Stomach (tissue), 9 donors: ENCODE measurements around the gene ARID5B. TPM values are rescaled to one million over a fixed set of nuclear protein-coding genes. Genes with fewer than 3 reads are reported as not detected.

Experiments
- DNase-seq, 2 donors: peaks; one replicate each; pipeline versions ENCODE4 v3.0.0 to v3.0.0-alpha.2; 2013 to 2019
- H3K27ac ChIP-seq, 5 donors: fragments of 200-600 bp in 4 of 5; sonication (generic) in 4 of 5; one replicate each; pipeline ENCODE4 v1.5.1; 2013 to 2019; ENCODE audit warnings: mild to moderate bottlenecking in 1 of 5, moderate library complexity in 1 of 5
- H3K27me3 ChIP-seq, 3 donors: fragments of 200-600 bp; sonication (generic); one replicate each; pipeline ENCODE4 v1.5.1; 2017 to 2019; ENCODE audit warnings: mixed run types in 1 of 3
- H3K36me3 ChIP-seq, 4 donors: fragments of 200-600 bp; sonication (generic); 1 replicate in 3 of 4; 2 replicates in 1 of 4; pipeline ENCODE4 v1.5.1; 2016 to 2019
- H3K4me1 ChIP-seq, 4 donors: fragments of 200-600 bp; sonication (generic); one replicate each; pipeline ENCODE4 v1.5.1; 2016 to 2019
- H3K4me3 ChIP-seq, 4 donors: fragments of 200-600 bp; sonication (generic) in 3 of 4; one replicate each; pipeline ENCODE4 v1.5.1; 2016 to 2019; ENCODE audit warnings: mild to moderate bottlenecking in 1 of 4
- H3K9me3 ChIP-seq, 4 donors: fragments of 200-600 bp; sonication (generic); one replicate each; pipeline ENCODE4 v1.5.1; 2016 to 2019
- EP300 ChIP-seq: sonication (generic); formaldehyde crosslinking; IDR thresholded peaks from one replicate; pipeline ENCODE4 v1.6.1; 2017; ENCODE audit warnings: antibody characterized with exemption
- POLR2A ChIP-seq, 4 donors: fragments of 450-650 bp; IDR thresholded peaks; one replicate each; pipeline ENCODE4 v1.6.1; 2016; ENCODE audit warnings: antibody characterized with exemption in 4 of 4, control low read depth in 2 of 4, mild to moderate bottlenecking in 1 of 4, moderate library complexity in 1 of 4
- POLR2AphosphoS5 ChIP-seq, 3 donors: sonication (generic); formaldehyde crosslinking; IDR thresholded peaks; one replicate each; pipeline ENCODE4 v1.6.1; 2016; ENCODE audit warnings: antibody characterized with exemption in 3 of 3
- WGBS, 5 donors: extraction: QIAGEN DNeasy Blood & Tissue Kit in 3 of 5; methylation state at CpG; one replicate each; pipeline versions ENCODE4 v1.1.5 to v1.1.7; 2013 to 2018; 5-methylcytosine and 5-hydroxymethylcytosine counted together
- intact Hi-C: fragments of 100-400 bp; cut with DNase I; formaldehyde crosslinking; loops from one replicate; pipeline ENCODE4 v1.15.1; 2023; ENCODE audit warnings: low total_unique reads
- polyA plus RNA-seq, 3 donors: library from polyadenylated mRNA; stranded (reverse); fragments of 200-250 nt; gene quantifications; one replicate each; pipeline ENCODE4 v1.2.3, GENCODE V29; 2013
- total RNA-seq, 5 donors: library from RNA; depleted of rRNA; stranded (reverse); fragments of >200 nt; gene quantifications; one replicate each; pipeline versions ENCODE4 v1.1.0 to v1.2.3, GENCODE V29; 2014 to 2016
- TF ChIP-seq, protein P1 (sequence below), 7 experiments: fragments of 450-650 bp in 4 of 7; fragments of 200-600 bp in 3 of 7; sonication (generic) in 3 of 7; IDR thresholded peaks; one replicate each; pipeline ENCODE4 v1.5.1; 2016 to 2019; ENCODE audit warnings: antibody characterized with exemption in 7 of 7, control low read depth in 2 of 7, mild to moderate bottlenecking in 1 of 7
- donor health status: healthy with polysubstance abuse.
- donor health status: Bipolar disorder and iron deficiency.
- donor health status: healthy.

Gene ARID5B
- total and polyA plus RNA-seq, 8 donors = 5.4 to 64.2 (median 11.9) TPM

DNA sequence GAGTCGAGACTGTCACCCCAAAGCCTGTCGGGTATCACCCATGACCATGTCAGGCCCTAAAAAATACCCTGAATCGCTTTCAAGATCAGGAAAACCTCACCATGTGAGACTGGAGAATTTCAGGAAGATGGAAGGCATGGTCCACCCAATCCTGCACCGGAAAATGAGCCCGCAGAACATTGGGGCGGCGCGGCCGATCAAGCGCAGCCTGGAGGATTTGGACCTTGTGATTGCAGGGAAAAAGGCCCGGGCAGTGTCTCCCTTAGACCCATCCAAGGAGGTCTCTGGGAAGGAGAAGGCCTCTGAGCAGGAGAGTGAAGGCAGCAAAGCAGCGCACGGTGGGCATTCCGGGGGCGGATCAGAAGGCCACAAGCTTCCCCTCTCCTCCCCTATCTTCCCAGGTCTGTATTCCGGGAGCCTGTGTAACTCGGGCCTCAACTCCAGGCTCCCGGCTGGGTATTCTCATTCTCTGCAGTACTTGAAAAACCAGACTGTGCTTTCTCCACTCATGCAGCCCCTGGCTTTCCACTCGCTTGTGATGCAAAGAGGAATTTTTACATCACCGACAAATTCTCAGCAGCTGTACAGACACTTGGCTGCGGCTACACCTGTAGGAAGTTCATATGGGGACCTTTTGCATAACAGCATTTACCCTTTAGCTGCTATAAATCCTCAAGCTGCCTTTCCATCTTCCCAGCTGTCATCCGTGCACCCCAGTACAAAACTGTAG, 191.0 kb downstream of the ARID5B start:
- peak overlapping the region in 3 of 5 donors; percentile 10 to 71 (median 11) for H3K27ac ChIP-seq
- WGBS, 5 donors = 94 to 96% (median 95%) methylated on average over 21 to 22 of the region's 22 CpGs
- H3K4me3 ChIP-seq = no peak overlapping the region
- H3K27me3 ChIP-seq = no peaks in the 10 kb centered on the region
- H3K36me3 ChIP-seq = peaks cover 26 to 62% (median 54%) of the 10 kb centered on the region in 4 donors
- peaks cover 34 to 48% (median 38%) of the 10 kb centered on the region in 4 donors for H3K4me1 ChIP-seq
- DNase-seq = no peak
- TF ChIP-seq POLR2AphosphoS5 (IDR thresholded peaks at IDR 0.05) (no peak), POLR2A (IDR thresholded peaks at IDR 0.05) (no peak), EP300 (no peak)
- TF ChIP-seq, protein P1, sequence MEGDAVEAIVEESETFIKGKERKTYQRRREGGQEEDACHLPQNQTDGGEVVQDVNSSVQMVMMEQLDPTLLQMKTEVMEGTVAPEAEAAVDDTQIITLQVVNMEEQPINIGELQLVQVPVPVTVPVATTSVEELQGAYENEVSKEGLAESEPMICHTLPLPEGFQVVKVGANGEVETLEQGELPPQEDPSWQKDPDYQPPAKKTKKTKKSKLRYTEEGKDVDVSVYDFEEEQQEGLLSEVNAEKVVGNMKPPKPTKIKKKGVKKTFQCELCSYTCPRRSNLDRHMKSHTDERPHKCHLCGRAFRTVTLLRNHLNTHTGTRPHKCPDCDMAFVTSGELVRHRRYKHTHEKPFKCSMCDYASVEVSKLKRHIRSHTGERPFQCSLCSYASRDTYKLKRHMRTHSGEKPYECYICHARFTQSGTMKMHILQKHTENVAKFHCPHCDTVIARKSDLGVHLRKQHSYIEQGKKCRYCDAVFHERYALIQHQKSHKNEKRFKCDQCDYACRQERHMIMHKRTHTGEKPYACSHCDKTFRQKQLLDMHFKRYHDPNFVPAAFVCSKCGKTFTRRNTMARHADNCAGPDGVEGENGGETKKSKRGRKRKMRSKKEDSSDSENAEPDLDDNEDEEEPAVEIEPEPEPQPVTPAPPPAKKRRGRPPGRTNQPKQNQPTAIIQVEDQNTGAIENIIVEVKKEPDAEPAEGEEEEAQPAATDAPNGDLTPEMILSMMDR (IDR thresholded peaks at IDR 0.05) = no peak
- intact Hi-C loops = no loop called here
- H3K9me3 ChIP-seq = no peaks in the 10 kb centered on the region

DNA sequence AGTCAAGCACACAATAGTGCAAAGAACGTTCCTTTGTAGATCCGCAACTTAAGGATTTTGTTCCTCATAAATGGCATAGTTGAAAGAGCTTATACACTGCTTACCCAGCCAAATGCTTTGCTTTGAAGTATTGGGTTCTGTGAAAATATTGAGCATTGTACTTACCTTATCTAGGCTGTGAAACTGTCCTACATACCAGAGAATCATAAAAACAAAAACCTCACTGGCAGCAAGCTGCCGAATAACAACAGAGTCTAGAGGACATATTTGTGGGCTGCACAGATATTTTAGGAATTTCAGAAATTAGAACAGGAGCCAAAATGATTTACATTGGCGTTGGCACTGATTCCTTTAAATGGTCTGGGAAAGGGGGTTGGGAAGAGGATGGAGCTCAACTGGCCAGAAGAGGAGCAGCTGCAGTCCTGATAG, 192.4 kb downstream of the ARID5B start:
- Histone ChIP-seq H3K4me1 (peaks cover 34 to 57% (median 41%) of the 10 kb centered on the region in 4 donors), H3K9me3 (no peaks in the 10 kb centered on the region), H3K4me3 (no peak overlapping the region), H3K27ac (peak overlapping the region in 4 of 5 donors; percentile 45 to 73 (median 72)), H3K27me3 (no peaks in the 10 kb centered on the region), H3K36me3 (peaks cover 26 to 47% (median 42%) of the 10 kb centered on the region in 4 donors)
- DNase-seq = no peak
- intact Hi-C loops = no loop called here
- TF ChIP-seq POLR2A (IDR thresholded peaks at IDR 0.05) (no peak), POLR2AphosphoS5 (IDR thresholded peaks at IDR 0.05) (no peak), EP300 (no peak)
- TF ChIP-seq, protein P1 (IDR thresholded peaks at IDR 0.05) = no peak
- 36 to 49% (median 42%) methylated on average over 4 of the region's 4 CpGs for WGBS, 5 donors

DNA sequence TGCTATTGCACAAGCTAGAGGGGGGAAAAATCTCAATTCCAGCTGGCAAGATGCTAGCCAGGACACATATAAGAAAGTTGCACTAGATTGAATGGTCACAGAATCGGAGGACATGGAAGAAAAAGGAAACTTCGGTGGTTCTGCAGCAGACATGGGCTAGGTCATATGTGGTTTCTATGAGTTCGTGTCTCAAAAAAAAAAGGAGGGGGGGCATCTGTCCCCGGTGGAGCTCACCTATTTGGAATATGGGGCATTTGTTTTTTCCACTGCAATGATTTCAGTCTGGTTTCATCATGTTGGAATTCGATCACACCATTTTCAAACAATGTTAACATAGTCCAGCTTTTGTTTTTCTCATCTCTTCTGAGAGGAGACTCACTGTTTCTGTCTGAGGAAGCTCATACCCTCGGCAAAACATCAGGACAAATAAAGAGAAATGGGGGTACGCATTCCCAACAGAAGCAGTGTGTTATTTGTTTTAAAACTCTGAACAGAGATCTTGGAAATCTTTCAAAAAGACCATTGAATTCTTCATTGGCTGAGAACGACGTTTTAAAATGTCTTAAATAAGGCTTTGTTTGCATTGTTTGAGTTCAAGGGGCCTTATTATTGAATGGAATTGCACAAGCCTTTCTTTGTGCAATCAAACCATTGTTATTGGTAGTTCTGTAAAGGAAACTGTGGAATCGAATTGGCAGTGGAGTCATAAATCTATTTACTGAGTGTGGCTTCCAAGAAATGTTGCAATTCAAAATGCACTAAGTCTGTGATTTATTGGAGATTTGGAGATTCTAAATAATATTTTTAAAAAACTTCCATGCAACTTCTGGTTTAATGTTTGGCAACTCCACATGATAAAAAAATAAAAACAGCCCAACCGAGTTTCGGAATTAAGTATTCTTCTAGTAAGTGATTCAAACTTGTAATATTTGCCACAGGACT, 194.0 kb downstream of the ARID5B start:
- Histone ChIP-seq H3K4me3 (no peak overlapping the region), H3K4me1 (peaks cover 34 to 57% (median 41%) of the 10 kb centered on the region in 4 donors), H3K27ac (peak overlapping the region; percentile 45 to 73 (median 71)), H3K36me3 (peaks cover 26 to 32% (median 28%) of the 10 kb centered on the region in 4 donors), H3K9me3 (no peaks in the 10 kb centered on the region), H3K27me3 (no peaks in the 10 kb centered on the region)
- intact Hi-C loops = no loop called here
- WGBS, 5 donors = 22 to 38% (median 26%) methylated on average over 12 of the region's 12 CpGs
- DNase-seq = peak in 1 of 2 donors; percentile 60
- TF ChIP-seq POLR2A (IDR thresholded peaks at IDR 0.05) (no peak), POLR2AphosphoS5 (IDR thresholded peaks at IDR 0.05) (peak in 1 of 3 donors; percentile 29), EP300 (no peak)
- TF ChIP-seq, protein P1 (IDR thresholded peaks at IDR 0.05) = no peak

DNA sequence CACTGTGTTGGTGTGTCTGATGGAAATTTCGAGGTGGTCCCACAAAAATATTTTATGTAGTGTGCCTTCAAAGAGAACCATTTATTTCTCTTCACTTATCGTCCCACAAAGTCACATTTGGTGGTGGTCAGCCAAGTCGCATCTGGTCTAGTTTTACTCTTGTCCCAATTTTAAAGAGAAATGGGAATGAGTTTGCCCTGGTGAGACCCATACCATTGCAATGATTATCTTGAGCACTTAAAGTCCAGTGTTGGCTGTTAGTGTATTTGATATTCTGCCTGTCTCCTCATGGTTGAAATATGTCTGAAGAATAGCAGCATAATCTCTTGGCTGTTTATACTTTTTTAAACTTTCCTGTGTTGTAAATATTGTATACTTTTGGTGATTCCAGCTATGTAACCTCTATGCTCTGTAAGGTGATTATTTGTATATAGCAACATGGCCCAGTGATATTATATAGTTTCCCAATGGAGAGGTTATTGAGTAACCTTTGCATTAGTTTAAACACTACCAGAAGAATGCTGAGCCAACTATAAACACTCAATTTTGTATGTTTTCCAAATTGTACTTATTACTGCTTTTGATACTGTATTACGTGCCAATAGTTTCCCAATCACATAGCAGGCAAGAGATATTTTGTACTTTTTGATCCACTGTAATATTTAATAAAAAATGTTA, 194.9 kb downstream of the ARID5B start:
- H3K4me1 ChIP-seq = peaks cover 34 to 57% (median 41%) of the 10 kb centered on the region in 4 donors
- H3K4me3 ChIP-seq = no peak overlapping the region
- no peak for TF ChIP-seq POLR2AphosphoS5 (IDR thresholded peaks at IDR 0.05)
- TF ChIP-seq, protein P1 (IDR thresholded peaks at IDR 0.05) = no peak
- no peak for TF ChIP-seq EP300
- no peak for TF ChIP-seq POLR2A (IDR thresholded peaks at IDR 0.05)
- intact Hi-C loops = no loop called here
- 70 to 78% (median 74%) methylated on average over 4 of the region's 4 CpGs for WGBS, 5 donors
- DNase-seq = no peak
- H3K27me3 ChIP-seq = no peaks in the 10 kb centered on the region
- no peaks in the 10 kb centered on the region for H3K9me3 ChIP-seq
- peaks cover 18 to 22% (median 19%) of the 10 kb centered on the region in 4 donors for H3K36me3 ChIP-seq
- peak overlapping the region in 3 of 5 donors; percentile 71 to 73 (median 72) for H3K27ac ChIP-seq
